MM.1S (cell line): ENCODE measurements around the gene SLC16A9.

Experiments used
- EZH2 ChIP-seq: fragments of 300-600 bp; sonication (generic); optimal IDR thresholded peaks from 2 replicates; pipeline ENCODE3; 2017; ENCODE audit warnings: low read depth, mild to moderate bottlenecking, antibody characterized with exemption, low read length, mixed read lengths
- TF ChIP-seq, protein P1 (sequence below): fragments of 300-600 bp; sonication (generic); IDR thresholded peaks from 2 replicates; pipeline ENCODE4 v1.5.1; 2016; ENCODE audit warnings: antibody characterized with exemption, low read length, mixed read lengths

DNA sequence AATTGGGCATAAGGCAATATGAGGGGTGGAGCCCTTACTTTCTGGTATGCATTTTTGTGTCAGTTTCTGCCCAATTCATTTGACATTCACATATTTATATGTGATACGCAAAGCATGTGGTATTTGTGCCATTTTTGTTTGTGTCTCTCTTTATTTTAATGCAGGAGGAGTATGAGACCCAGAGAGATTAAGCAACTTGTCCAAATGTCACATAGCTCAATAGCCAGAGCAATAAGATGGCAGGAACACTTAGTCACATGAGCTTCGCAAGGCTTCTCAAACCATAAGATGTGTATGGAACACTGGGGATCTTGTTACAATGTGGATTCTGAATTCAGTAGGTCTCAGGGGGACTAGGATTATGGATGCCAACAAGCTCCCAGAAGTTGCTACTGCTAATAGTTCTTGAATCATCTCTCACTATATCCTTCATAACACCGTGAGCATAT, 24.4 kb upstream of the SLC16A9 start:
- no peak for TF ChIP-seq EZH2
- TF ChIP-seq, protein P1, sequence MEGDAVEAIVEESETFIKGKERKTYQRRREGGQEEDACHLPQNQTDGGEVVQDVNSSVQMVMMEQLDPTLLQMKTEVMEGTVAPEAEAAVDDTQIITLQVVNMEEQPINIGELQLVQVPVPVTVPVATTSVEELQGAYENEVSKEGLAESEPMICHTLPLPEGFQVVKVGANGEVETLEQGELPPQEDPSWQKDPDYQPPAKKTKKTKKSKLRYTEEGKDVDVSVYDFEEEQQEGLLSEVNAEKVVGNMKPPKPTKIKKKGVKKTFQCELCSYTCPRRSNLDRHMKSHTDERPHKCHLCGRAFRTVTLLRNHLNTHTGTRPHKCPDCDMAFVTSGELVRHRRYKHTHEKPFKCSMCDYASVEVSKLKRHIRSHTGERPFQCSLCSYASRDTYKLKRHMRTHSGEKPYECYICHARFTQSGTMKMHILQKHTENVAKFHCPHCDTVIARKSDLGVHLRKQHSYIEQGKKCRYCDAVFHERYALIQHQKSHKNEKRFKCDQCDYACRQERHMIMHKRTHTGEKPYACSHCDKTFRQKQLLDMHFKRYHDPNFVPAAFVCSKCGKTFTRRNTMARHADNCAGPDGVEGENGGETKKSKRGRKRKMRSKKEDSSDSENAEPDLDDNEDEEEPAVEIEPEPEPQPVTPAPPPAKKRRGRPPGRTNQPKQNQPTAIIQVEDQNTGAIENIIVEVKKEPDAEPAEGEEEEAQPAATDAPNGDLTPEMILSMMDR: no peak
